ENCODE measurements around the gene ABCB9.

ABCB9 gene

DNA sequence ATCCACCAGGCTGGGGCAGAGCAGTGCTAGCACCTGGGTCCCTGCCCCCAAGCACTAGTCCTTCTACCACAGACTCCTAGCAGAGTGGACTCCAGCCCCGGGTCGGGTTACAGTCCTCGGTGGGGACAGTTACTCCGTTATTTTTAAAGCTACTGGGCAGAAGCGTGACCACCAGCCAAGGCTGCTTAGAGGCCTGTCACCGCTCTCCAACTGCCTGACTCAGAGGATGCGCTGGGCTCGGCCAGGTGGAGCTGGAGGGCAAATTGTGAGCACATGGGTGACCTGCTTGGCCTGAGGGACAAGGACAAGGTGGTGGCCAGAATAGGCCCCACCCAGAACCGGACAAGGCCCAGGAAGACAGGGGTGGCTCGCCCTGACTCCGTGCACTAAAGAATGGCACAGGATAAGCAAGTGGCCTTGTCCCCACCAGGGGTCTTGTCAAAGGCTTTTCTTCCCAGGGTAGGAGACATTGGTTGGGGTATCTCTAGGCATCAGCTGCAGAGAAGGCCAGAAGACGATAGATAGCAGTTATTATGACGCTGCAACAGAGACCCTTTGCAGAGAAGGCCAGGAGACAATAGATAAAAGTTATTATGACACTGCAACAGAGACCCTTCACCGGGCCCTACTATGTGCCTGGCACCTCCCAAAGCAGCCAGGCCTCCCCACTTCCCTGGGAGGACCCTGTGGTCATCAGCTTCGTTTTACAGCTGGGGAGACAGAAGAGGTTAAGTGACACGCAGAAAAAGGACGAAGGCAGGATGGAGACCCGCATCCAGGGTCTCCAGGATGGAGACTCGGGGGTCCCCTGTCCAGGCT lies 1.6 kb downstream of the ABCB9 start:
- no peak for DNase-seq (ENCODE audit: low read depth in 1 of 2, low spot score in 1 of 2)

DNA sequence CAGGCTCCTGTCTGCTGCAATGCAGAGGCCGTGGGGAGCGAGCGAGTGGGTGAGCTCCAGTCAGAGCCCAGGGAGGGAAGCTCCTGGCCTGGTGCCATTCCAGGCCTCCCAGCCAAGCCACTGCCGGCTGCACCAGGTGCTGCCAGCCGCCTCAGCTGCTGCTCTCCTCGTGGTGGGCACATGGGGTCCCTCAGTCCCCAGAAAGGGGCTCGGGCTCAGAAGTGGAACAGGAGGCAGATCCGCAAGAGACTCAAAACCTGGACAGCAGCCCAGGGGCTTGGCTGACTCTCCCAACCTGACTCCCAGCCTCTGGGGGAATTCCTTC lies 2.4 kb downstream of the ABCB9 start:
- no peak for DNase-seq (ENCODE audit: low read depth in 1 of 2, low spot score in 1 of 2)

DNA sequence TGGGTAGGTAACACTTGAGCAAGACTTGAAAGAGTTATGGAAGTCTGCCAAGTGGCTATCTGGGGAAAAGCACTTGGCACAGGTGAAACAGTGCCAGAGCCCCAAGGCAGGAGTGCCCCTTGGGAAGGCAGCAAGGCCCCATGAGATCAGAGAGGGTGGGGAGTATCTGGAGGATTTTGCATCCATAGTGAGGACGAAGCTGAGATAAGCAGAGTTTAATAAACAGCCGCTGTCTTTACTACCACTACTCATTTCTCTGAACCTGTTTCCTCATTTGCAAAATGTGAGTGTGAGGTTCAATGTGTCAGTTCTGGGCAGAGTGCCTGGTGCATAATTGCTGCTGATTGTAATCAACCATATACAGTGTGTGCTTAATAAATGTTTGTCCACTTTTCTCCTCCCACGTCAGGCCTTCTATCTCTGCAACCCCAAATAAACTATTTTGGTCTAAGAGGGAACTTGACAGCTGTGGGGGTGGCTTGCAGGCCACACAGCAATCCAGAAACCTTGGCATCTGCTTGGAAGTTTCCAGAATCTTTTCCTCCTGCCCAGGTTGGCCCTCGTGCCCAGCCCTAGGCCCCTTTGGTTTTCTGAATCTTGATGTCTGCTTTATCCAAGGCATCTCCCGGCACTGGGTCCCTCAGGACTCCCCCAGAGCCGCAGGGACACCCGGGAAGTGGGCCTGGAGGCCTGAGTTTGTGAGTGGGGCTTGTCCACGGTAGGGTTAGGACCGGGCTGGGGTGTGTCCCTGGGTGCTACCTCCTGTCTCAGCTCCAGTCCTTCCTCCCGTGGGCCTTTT lies 4.5 kb downstream of the ABCB9 start:
- no peak for DNase-seq (ENCODE audit: low read depth in 1 of 2, low spot score in 1 of 2)

DNA sequence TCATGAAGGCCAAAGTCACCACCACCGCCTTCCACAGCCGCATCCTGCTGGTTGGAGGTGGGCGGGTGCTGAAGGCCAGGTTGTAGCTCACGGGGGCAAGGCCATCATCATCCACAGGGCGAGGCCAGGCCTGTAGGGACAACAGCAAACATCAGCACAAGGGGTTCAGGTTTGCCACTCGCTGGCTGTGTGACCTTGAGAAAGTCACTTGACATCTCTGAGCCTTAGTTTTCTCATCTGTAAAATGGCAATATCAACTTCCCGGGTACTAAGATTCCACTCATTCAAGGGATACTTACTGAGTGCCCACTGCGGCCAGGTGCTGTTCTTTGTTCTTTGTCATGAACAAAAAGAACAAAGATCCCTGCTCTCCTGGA lies 6.1 kb downstream of the ABCB9 start:
- no peak for DNase-seq (ENCODE audit: low read depth in 1 of 2, low spot score in 1 of 2)

DNA sequence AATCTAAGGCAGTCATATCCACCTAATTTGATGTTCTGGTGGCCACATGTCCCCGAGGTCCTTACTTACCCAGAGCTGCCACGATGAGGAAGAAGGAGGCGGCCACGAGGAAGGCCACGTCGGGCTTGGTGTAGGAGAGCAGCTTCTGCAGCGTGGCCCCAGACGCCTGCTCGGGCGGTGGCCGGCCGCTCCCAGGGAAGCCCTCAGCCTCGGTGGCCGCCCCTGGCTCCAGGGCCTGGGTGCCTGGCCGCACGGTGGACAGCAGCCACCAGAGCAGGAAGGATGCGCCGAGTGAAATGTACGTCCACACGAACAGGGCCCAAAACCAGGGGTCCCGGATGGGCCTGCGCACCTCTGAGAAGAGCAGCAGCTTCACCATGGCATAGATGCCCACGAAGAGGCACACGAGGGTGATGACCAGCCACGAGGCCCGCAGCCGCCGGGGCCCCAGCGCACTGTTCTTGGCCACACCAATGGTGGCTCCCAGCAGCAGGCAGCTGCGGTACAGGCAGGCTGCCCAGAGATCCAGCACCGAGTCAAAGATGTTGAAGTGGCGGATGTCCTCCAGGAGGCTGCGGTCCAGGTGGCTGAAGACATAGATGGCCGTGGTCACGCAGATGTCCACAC lies 6.6 kb downstream of the ABCB9 start:
- no peak for DNase-seq (ENCODE audit: low read depth in 1 of 2, low spot score in 1 of 2)

DNA sequence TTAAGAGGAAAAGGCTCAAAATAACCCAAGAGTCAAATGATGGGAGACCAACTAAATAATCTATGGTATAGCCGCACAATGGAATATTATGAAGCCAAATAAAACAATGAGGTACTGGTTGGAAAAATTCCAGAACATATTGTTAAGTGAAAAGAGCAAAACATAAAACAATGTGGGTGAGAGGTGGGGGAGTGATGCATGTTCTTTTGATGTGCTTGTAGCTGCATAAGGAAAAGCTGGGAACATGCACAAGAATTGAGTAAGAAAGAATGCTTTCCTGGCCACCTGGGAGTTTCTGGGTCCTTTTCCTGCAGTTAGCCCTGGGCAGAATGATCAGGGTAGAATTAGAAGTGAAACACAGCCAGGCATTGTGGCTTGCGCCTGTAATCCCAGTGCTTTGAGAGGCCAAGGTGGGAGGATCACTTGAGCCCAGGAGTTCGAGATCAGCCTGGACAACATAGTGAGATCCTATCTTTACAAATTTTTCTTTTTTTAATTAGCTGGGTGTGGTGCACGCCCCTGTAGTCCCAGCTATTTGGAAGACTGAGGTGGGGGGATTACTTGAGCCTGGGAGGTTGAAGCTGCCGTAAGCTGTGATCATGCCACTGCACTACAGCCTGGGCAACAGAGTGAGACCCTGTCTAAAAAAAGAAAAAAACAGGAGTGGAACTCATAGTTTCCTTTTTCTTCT lies 7.9 kb downstream of the ABCB9 start:
- no peak for DNase-seq (ENCODE audit: low read depth in 1 of 2, low spot score in 1 of 2)

DNA sequence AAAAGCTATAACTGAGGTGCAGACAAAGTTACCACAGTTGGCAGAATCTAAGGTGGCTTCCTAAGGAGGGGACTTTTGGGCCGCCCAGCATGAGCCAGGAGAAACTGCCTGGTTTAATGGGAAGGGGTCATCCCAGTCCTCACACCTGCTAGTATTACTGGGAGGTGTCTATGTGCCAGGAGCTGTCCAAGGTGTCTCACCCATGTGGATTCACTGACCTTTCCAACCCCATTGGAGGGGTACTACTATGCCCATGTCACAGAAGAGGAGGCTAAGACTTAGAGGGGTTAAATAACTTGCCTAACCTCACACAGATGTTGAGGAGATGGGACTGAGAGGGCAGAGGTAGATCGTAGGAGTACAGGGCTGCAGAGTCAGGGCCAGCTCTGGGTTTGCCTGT lies 10.2 kb downstream of the ABCB9 start:
- DNase-seq (ENCODE audit: low read depth in 1 of 2, low spot score in 1 of 2), result no peak

DNA sequence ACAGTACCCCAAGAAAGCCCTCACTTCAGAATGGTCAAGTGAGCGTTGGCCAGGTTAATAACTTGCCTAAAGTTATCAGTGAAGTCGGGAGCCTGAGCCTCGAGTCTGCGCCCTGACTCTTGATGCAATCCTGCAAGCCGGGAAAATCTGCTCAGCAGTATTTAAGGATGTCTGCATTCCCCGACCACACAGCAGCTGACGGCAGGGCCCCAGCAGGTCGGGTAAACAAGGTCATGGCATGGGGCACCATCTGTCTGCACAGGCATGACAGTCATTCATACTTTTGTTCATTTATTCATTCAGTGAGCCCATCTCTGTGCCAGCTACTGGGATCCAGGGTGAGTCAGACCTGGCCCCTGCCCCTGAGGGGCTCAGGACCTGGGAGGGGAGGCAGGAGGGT lies 11.1 kb downstream of the ABCB9 start:
- DNase-seq (ENCODE audit: low read depth in 1 of 2, low spot score in 1 of 2), result no peak

DNA sequence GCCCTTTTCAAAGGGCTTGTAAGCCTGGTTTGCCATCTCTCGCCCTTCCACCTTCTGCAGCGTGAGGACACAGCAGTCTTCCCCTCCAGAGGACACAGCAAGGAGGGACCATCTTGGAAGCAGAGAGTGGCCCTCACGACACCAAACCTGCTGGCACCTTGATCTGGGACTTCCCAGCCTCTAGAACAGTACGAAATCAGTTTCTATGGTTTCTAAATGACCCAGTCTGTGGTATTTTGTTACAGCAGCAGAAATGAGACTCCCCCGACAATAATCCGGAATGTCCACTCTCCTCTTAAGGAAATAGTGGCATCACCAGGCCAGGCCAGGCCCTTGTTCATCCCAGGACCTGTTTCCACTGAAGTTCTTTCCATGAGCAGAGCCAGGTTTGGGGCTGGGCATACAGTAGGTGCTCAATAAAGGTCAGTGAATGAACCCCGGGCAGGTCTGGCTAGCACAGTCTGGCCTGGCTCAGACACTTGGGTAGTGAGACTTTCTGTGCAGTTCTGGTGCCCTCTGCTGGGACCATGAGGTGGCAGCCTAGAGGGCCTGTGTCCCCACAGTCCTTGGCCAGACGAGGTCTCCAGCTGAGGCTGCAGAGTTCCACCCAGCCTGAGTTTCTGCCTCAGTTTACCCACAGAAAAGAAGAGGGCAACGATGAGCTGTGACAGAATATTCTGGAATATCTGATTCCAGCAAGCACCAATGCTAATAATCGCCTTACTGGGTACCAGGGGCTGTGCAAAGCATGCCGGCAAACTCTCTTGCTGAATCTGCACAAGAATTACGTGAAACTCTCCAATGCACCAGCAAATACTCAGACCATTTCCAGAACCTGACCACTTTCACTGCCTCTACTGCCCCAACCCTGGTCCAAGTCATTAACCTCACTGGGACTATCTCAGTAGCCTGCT lies 14.0 kb downstream of the ABCB9 start:
- DNase-seq (ENCODE audit: low read depth in 1 of 2, low spot score in 1 of 2), result peak; percentile 54 to 59

DNA sequence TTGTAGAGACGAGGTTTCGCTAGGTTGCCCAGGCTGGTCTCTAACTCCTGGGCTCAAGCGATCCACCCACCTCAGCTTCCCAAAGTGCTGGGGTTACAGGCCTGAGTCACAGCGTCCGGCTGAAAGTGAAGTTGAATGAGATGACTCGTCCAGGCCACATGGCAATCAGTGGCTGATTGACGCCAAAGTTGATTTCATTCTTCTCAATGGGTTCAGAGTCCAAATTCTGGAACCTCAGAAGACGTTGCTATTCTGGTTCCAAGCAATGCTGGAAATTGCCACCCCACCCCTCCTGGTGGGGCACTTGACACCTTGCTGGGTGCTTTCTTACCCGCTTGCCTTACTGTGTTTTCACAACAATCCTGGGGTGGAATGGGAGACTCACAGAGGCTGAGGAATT lies 14.9 kb downstream of the ABCB9 start:
- DNase-seq (ENCODE audit: low read depth in 1 of 2, low spot score in 1 of 2), result no peak

DNA sequence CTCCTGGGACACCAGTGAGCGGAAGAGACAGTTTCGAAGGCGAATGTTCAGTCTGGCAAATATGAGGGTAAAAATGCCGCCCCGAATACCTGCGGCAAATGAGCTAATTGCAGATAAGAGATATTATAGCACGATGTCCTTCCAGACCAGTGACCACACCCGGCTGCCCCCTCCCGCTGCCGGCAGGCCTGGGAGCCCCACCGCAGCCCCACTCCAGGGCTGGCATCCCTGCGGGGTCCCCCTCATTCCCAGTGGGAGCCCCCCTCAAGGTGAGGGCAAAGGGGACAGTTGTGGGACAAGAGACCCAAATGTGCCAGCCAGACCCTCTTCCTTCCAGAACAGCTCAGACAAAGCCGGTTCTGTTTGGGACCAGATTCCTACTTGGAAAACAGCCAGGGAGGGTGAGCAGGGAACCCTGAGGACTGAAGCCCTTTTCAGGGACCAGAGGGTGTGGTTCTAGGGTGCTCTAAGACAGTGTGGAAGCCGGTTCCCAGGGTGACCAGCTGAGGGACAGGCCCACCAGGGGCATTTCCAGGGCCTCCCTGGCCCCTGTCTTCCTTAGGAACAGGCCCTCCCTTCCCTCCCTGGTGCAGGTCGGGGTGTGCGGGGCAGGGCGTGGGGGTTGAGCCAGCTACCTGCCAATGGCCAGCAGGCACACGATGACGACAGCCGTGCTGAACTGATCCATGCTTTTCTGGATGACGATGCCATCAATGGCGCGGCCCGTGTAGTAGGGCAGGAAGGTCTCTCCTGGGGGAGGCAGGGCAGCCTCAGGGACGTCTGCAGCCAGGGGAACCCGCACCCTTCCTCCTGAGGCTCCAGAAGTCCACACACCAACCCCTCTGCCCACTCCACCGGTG lies 16.2 kb downstream of the ABCB9 start:
- no peak for DNase-seq (ENCODE audit: low read depth in 1 of 2, low spot score in 1 of 2)

DNA sequence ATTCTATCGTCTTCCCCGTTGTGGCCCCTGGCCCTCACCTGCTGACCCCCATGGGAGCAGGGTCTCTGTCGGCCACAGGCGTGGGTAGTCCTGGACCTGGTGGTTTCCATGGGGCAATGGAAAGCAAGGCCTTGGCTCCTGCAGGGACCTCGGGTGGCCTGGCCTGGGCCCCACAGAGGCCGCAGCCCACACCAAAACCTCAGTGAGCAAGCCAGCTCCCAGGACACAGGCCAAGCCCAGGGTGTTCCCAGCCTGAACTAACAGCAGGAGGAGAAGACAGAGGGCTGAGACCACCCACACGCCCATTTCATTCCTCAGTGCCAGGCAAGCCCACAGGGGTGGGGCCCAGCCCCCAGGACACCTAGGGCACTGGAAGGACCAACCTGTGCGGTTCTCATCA lies 16.9 kb downstream of the ABCB9 start:
- DNase-seq (ENCODE audit: low read depth in 1 of 2, low spot score in 1 of 2), result no peak

DNA sequence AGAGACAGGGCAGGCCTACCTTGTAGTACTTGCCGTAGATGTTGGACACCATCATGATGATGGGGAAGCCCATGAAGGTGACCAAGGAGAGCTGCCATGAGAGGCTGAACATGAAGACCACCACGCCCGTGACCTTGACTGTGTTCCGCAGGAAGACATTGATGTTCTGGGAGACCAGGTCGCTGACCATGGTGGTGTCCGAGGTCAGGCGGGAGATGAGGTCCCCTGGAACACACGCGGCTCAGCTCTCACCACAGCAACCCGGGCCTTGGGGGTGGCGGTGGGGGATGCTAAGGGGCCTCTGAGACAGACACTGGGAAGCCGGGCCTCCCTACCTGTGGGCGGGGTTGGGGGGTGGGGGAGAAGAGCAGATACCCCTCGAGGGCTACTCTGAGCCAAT lies 17.7 kb downstream of the ABCB9 start:
- DNase-seq (ENCODE audit: low read depth in 1 of 2, low spot score in 1 of 2), result no peak

DNA sequence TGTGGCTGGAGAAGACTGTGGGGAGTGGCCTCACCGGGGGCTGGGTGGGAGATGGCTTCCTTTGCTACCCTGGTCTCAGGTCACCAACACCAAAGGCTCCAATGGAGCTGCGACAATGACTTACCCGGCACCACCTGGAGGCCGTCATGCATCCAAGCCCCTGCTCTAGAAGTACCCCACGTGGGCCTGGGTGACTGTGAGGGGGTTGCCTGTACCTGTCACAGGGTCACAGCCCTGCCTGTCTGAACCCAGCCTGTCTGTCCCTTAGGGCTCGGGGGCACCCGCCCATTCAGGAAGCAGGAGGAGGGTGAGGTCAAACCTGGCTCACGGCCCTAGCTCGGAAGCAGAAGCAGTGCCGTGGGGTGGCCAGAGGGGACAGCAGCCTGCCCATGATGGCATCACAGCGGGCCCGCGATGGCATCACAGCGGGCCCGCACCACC lies 18.9 kb downstream of the ABCB9 start:
- no peak for DNase-seq (ENCODE audit: low read depth in 1 of 2, low spot score in 1 of 2)

DNA sequence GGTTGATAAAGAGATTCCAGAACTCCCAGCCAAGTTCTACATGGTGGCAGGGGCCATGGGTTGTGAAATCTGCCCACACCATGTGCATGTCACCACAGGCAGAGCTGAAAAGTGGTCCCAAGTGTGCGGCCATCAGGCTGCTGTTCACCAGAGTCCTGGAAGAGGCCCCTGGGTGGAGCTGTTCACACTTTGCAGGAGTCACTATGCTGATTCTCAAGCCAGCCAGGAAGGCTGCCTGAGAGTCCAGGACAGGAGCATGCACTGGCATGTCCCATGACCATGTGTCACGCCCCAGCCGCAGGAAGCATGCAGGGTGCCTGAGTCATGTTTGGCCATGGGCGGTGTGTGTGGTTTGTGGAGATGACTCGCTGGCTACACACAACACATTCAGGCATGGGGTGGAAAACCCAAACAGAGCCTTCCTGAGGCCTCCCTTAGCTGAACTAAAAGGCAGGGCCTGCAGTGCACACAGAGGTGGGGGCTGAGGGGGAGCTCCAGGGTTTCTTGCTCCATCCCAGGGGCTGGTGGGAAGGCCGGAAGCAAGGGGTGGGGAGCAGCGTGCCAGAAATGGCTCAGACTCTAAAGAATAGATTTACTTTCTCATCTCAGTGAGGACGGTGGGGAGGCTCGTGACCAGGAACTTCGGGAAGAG lies 19.4 kb downstream of the ABCB9 start:
- DNase-seq (ENCODE audit: low read depth in 1 of 2, low spot score in 1 of 2), result peak; percentile 29 to 63

DNA sequence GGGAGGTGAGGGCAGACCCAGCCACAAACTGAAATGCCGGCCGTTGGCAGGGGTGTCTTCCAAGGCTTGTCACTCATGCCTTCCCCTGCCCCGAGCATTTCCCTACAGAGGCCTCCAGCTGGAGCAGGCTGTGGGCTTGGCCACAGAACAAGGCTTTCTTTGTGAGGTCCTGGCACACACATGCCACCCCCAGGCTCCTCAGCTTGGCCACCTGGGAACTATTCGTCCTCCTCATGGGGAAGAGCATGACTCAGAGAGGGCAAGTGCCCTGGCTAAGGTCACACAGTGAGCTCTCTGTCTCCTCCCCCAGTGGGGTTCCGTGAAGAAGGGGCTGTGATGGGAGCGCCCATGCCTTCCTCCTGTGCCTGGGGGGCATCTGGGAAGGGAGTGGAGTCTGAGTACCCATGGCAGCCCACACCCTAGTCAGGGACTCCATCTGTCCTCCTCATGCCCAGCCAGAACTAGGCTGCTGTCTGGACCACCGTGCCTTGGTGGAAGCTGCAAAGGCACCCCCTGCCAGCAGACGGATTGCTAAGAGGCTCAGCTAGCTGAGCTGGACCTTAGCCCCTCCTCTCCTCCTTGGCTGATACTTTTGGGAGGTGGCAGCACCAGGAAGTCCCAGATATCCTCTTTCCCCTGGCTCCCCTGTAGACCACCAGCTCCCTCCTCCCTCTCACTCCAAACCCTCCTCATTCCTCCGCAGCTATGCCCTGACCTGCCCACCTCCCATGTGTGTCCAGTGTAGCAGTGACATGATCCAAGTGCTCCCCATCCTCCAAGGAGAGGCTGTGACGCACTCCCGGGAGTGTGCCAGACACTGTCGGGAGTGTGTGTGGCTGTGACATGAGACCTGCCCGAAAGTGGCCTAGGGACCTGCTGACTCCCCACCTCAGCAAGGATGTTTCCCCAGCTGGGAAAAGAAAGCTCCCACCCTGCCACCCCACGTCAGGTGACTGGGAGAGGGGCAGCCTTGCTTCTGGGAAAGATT lies 21.4 kb downstream of the ABCB9 start:
- no peak for DNase-seq (ENCODE audit: low read depth in 1 of 2, low spot score in 1 of 2)

DNA sequence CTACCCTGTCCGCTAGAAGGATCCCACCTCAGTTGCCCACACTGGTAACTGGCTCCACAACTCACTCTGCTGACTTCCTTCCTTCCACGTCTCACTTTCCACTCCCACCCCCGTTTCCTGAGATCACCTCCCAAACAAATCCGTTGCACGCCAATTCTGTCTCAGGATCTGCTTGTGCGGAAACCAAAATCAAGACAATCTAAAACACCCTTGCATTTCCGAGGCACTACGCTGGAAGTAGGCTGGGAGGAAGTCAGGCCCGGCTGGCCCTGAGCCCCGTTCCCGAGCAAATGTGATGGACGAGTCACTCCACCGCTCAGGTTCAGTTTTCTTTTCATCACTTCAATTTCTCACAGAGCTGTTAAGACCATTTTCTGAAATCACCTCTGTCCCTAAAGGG lies 23.1 kb downstream of the ABCB9 start:
- DNase-seq (ENCODE audit: low read depth in 1 of 2, low spot score in 1 of 2), result no peak

DNA sequence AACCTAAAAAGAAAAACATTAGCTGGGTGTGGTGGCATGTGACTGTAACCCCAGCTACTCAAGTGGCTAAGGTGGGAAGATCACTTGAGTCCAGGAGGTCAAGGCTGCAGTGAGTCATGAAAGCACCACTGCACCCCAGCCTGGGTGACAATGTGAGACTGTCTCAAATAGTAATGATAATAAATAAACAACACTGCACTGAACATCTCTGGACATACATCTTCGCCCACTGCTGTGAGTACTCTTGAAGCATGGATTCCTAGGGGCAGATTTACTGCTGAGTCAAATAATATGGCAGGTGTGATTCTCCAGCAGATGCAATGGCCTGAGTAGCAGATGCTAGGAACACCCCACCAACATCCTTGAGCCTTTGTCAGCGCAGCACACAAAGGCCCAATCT lies 23.6 kb downstream of the ABCB9 start:
- DNase-seq (ENCODE audit: low read depth in 1 of 2, low spot score in 1 of 2), result no peak

Measured in activated T-helper 1 cell treated with anti-CD3 and anti-CD28 coated beads, Interleukin-2, amount 50 U/mL, for 16 hours (primary cell).